Common myeloid progenitor, CD34-positive (primary cell): Measurements from ENCODE around the gene NTRK3.

Experiments
- CTCF ChIA-PET: fragments of 350-600 bp; sonication (Branson Sonifier 250); formaldehyde crosslinking; loops from one replicate; lab custom pipeline; 2021; ENCODE audit warnings: antibody characterized with exemption; lab: Charles Lee
- POLR2A ChIA-PET: fragments of 350-600 bp; sonication (Branson Sonifier 250); formaldehyde crosslinking; loops from one replicate; lab custom pipeline; 2021; ENCODE audit warnings: antibody characterized with exemption; lab: Charles Lee
- DNase-seq, 3 donors: peaks; one replicate each; pipeline versions ENCODE4 v3.0.0 to v3.0.0-alpha.2; 2013
- H3K27ac ChIP-seq, 2 experiments: 1 replicate in 1 of 2; 2 replicates in 1 of 2; pipeline ENCODE4 v1.7.0; 2013; ENCODE audit warnings: inconsistent platforms in 2 of 2, low read length in 2 of 2, mild to moderate bottlenecking in 2 of 2, low read depth in 1 of 2, moderate library complexity in 1 of 2; ENCODE audit not compliant: severe bottlenecking in 2 of 2, insufficient read depth in 1 of 2, poor library complexity in 1 of 2
- H3K27me3 ChIP-seq, 5 experiments: replicated peaks in 2 of 5; 1 replicate in 3 of 5; 2 replicates in 2 of 5; pipeline versions ENCODE4 v1.6.1 to v1.7.0; 2013; ENCODE audit warnings: low read length in 4 of 5, mild to moderate bottlenecking in 2 of 5, moderate library complexity in 2 of 5, inconsistent platforms in 1 of 5; ENCODE audit not compliant: insufficient read depth in 5 of 5, control insufficient read depth in 4 of 5
- H3K36me3 ChIP-seq, 4 experiments: 1 replicate in 2 of 4; 2 replicates in 2 of 4; pipeline versions ENCODE4 v1.6.1 to v1.7.0; 2013; ENCODE audit warnings: low read length in 3 of 4, control low read depth in 1 of 4, mild to moderate bottlenecking in 1 of 4; ENCODE audit not compliant: control insufficient read depth in 4 of 4, insufficient read depth in 4 of 4
- H3K4me1 ChIP-seq, 4 experiments: 1 replicate in 3 of 4; 2 replicates in 1 of 4; pipeline versions ENCODE4 v1.6.1 to v1.7.1; 2013; ENCODE audit warnings: low read length in 3 of 4, mild to moderate bottlenecking in 3 of 4, control low read depth in 1 of 4, inconsistent platforms in 1 of 4, moderate library complexity in 1 of 4; ENCODE audit not compliant: control insufficient read depth in 4 of 4, insufficient read depth in 4 of 4; ENCODE audit errors: control extremely low read depth in 1 of 4
- H3K4me3 ChIP-seq, 7 experiments: 1 replicate in 4 of 7; 2 replicates in 3 of 7; pipeline versions ENCODE4 v1.5.1 to v1.7.0; 2013; ENCODE audit warnings: mild to moderate bottlenecking in 7 of 7, low read length in 6 of 7, moderate library complexity in 6 of 7, inconsistent platforms in 2 of 7, low read depth in 2 of 7, control low read depth in 1 of 7; ENCODE audit not compliant: insufficient read depth in 4 of 7, control insufficient read depth in 1 of 7; ENCODE audit errors: extremely low read depth in 1 of 7
- H3K9me3 ChIP-seq, 5 experiments: 1 replicate in 4 of 5; 2 replicates in 1 of 5; pipeline versions ENCODE4 v1.6.1 to v1.7.1; 2013; ENCODE audit warnings: low read length in 4 of 5, mild to moderate bottlenecking in 2 of 5, inconsistent platforms in 1 of 5, low read depth in 1 of 5, moderate library complexity in 1 of 5; ENCODE audit not compliant: control insufficient read depth in 4 of 5, insufficient read depth in 2 of 5; ENCODE audit errors: control extremely low read depth in 1 of 5
- WGBS: methylation state at CpG from one replicate; pipeline ENCODE4 v1.1.5; 2013; ENCODE audit not compliant: insufficient coverage; 5-methylcytosine and 5-hydroxymethylcytosine counted together

Gene NTRK3

GRCh38 chr15:88207565-88207964 is 49.0 kb downstream of the NTRK3 start:
- POLR2A ChIA-PET: no interaction called here
- Histone ChIP-seq H3K27ac (no peak overlapping the region), H3K27me3 (peaks cover 0 to 21% (median 8%) of the 10 kb centered on the region in 5 experiments), H3K4me3 (no peak overlapping the region), H3K36me3 (no peaks in the 10 kb centered on the region), H3K4me1 (no peaks in the 10 kb centered on the region), H3K9me3 (no peaks in the 10 kb centered on the region)
- CTCF ChIA-PET: interaction anchor here (0.6 kb wide), 1 partner anchor 39 kb away, joined by 3 read pairs; no protein-coding TSS in a partner anchor
- DNase-seq: no peak
- 86% methylated on average over 1 of the region's 2 CpGs for WGBS

GRCh38 chr15:88204584-88204983 is 52.0 kb downstream of the NTRK3 start:
- Histone ChIP-seq H3K4me3 (no peak overlapping the region), H3K9me3 (peaks cover 0 to 3% (median 0%) of the 10 kb centered on the region in 5 experiments), H3K4me1 (no peaks in the 10 kb centered on the region), H3K27ac (no peak overlapping the region), H3K36me3 (no peaks in the 10 kb centered on the region), H3K27me3 (peaks cover 0 to 14% (median 5%) of the 10 kb centered on the region in 5 experiments)
- WGBS: 92% methylated on average over 2 of the region's 4 CpGs
- no peak for DNase-seq
- CTCF ChIA-PET: no interaction called here
- POLR2A ChIA-PET: no interaction called here

DNA sequence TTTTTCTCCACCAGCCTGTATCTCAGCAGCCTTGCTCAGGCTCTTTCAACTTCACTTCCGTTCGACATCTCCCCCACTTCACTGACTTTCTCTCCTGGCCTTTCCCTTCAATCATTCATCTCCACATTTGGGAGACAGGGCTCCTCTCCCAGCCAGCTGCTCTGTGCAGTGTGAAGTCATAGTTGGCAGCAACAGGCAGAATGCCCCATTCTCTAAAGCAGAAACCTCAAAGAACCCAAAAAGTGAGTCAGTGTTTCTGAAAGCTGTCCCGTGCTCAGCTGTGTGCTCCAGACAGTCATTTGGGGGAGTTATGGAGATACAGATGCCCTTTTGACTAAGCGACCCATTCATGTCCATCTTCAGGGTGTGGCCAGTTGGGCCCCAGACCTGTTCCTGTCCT is 54.3 kb downstream of the NTRK3 start:
- peaks cover 0 to 3% (median 0%) of the 10 kb centered on the region in 5 experiments for H3K27me3 ChIP-seq
- ChIA-PET CTCF (interaction anchor here (0.6 kb wide), 1 partner anchor 191 kb away, joined by 3 read pairs; no protein-coding TSS in a partner anchor), POLR2A (no interaction called here)
- H3K36me3 ChIP-seq: no peaks in the 10 kb centered on the region
- no peak for DNase-seq
- H3K4me3 ChIP-seq: no peak overlapping the region
- no peaks in the 10 kb centered on the region for H3K4me1 ChIP-seq
- H3K9me3 ChIP-seq: peaks cover 0 to 3% (median 0%) of the 10 kb centered on the region in 5 experiments
- 100% methylated on average over 4 of the region's 4 CpGs for WGBS
- no peak overlapping the region for H3K27ac ChIP-seq

DNA sequence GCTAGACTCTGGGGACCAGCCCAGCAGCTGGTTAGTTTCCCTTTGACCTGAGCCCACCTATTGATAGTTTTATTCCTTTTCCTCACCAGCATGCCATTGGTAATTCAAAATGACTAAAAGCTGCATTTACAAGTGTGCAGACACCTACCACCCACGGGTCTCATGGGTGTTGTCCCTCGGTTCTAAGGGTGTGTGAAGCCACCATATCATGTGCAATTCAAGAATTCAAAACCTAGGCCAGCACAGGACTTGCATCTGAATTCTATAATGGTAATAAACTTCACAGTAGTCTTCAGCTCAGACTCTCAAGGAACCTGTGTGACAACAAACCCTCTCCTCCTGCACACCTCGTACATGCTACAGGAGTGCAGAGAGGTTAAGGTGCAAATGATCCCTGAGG is 55.3 kb downstream of the NTRK3 start:
- no peak overlapping the region for H3K27ac ChIP-seq
- ChIA-PET POLR2A (no interaction called here), CTCF (no interaction called here)
- no peaks in the 10 kb centered on the region for H3K4me1 ChIP-seq
- peaks cover 0 to 3% (median 0%) of the 10 kb centered on the region in 5 experiments for H3K9me3 ChIP-seq
- WGBS: 70% methylated on average over 3 of the region's 3 CpGs
- DNase-seq: no peak
- no peaks in the 10 kb centered on the region for H3K36me3 ChIP-seq
- H3K27me3 ChIP-seq: peaks cover 0 to 3% (median 0%) of the 10 kb centered on the region in 5 experiments
- no peak overlapping the region for H3K4me3 ChIP-seq

DNA sequence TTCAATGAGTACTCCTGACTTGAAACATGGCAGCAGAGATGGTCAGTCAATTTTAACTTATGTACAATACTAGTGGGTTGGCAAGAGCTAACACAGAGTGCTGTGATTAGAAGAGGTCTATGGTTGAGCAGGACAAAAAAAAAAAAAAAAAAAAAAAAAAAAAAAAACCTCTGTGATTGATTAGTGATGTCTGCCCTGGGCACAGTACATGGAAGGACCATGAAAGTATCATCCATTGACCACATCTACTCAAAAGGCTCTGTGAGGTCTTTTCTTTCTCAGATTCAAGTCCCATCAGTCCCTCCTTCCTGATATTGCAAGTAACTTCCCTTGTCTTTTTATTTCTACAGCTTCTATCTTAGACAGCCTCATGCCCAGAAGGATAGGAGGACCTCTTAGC is 59.6 kb downstream of the NTRK3 start:
- POLR2A ChIA-PET: no interaction called here
- no peaks in the 10 kb centered on the region for H3K4me1 ChIP-seq
- H3K4me3 ChIP-seq: no peak overlapping the region
- no peaks in the 10 kb centered on the region for H3K36me3 ChIP-seq
- H3K27me3 ChIP-seq: peaks cover 0 to 3% (median 0%) of the 10 kb centered on the region in 5 experiments
- peaks cover 0 to 3% (median 0%) of the 10 kb centered on the region in 5 experiments for H3K9me3 ChIP-seq
- H3K27ac ChIP-seq: no peak overlapping the region
- CTCF ChIA-PET: interaction anchor here (1.9 kb wide), 1 partner anchor 9 kb away, joined by 4 read pairs; no protein-coding TSS in a partner anchor
- DNase-seq: no peak

DNA sequence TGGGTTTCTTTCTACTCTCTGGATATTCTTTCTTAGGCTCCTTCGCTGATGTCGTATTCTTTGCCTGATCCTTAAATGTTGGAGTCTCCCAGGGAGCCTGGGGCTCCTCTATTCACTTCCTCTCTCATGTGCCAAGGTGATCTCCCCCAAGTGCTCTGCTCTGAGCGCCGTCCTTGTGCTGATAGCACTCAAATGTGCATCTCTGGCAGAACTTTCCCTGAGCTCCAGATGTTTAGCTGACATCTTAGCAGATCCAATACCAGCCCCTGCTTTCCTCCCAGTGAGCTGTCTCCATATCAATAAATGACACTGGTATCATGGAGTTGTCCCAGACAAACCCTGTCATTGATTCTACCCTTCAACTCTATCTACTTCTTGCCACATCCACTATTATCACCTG is 62.4 kb downstream of the NTRK3 start:
- 82% methylated on average over 3 of the region's 4 CpGs for WGBS
- CTCF ChIA-PET: no interaction called here
- no peak overlapping the region for H3K4me3 ChIP-seq
- no peaks in the 10 kb centered on the region for H3K36me3 ChIP-seq
- H3K4me1 ChIP-seq: no peaks in the 10 kb centered on the region
- H3K9me3 ChIP-seq: no peaks in the 10 kb centered on the region
- DNase-seq: no peak
- H3K27ac ChIP-seq: no peak overlapping the region
- POLR2A ChIA-PET: no interaction called here
- H3K27me3 ChIP-seq: peaks cover 0 to 3% (median 0%) of the 10 kb centered on the region in 5 experiments

DNA sequence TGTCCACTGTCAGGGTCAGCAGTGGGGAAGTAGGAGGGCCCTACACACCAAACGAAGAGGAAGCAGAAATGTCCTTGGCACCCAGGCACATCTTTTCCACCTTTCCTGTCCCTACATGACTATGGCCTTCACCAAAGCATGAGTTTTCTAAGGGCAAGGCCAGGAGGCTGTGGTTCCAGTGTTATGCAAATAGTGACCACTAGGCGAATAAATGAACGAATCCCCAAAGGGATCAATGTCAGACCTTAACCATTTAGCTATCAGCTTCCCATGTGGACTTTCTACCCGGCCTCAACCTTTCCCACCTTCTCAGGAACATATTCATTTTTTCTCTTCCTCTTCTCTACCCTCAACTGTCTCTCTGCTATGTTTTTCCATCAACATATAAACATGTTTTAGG is 63.1 kb downstream of the NTRK3 start:
- Histone ChIP-seq H3K27ac (no peak overlapping the region), H3K4me1 (no peaks in the 10 kb centered on the region), H3K27me3 (peaks cover 0 to 3% (median 0%) of the 10 kb centered on the region in 5 experiments), H3K36me3 (no peaks in the 10 kb centered on the region), H3K4me3 (no peak overlapping the region), H3K9me3 (no peaks in the 10 kb centered on the region)
- DNase-seq: no peak
- ChIA-PET CTCF (no interaction called here), POLR2A (no interaction called here)
- WGBS: 64% methylated on average over 3 of the region's 4 CpGs
